NCI-H2171 treated with DMSO at 0.1 percent for 48 hours (cell line): Measurements from ENCODE around the gene ARHGAP27.
A peak's percentile ranks its signal among the peaks of the same experiment; 100 is the strongest.
"Not testable (repeated sequence)": the region's sequence is repeated elsewhere in the genome, so short reads cannot be mapped to it uniquely, and the experiment has no call there.

Experiments used
- DNase-seq: peaks from one replicate; lab custom pipeline; 2025; lab: John Stamatoyannopoulos, UW

The ARHGAP27 gene

DNA sequence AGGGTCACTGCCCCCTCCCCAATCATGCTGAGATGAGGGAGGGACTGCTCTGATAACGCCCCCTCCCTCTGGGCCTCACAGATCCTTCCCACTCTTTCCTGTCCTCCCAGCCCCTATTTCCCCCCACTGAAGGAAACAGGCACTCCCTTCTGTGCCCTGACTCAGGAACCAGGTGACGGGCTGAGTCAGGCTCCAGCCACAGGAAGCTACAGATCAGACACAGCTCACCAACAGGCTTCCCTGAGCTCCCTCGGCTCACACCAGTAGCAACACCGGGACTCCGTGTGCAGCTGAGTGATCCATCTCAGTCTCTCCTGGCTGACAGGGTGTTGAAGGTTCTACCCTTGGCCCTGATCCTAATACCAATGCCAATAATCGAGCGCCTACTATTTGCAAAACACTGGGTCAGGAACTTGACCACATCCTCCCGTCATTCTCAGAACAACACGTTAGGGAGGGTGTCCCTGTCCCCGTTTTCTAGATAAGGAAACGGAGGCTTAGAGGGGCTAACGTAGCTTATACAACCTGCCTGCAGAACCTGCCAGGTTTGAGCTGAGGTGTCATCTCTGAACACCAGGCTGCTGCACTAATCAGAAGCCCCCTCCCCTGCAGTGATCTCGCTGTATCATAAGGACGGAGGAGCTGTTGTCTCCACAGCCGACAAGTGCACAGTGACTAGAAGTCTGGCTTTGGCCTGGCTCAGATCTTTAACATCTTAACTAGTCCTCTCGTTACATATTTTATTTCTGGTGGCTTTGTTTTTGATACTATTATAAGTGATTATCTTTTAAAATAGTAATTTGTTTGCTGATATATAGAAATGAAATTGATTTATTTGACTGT, 13.5 kb upstream of the ARHGAP27 start:
- DNase-seq: not testable (repeated sequence)

GRCh38 chr17:45444856-45445820, 12.5 kb upstream of the ARHGAP27 start:
- not testable (repeated sequence) for DNase-seq

DNA sequence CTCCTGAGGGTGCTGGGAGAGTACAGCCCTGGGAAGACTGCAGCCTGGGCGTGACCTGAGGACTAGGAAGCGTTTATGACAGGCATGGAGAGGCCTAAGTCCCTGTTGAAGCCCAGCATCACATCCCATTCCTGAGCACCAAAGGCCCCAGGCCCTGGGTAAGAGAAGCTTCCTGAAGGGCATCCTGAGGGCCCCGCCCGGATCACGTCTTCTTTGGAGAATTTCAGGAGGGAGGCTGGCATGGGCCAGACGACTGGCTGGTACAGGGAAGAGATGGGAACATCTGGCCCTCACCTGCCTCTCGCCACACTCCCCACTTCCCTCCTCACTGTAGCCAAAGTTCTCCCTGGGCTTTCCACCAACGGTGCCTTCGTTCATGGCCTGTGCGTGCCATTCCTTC, 11.6 kb upstream of the ARHGAP27 start:
- DNase-seq: not testable (repeated sequence)

DNA sequence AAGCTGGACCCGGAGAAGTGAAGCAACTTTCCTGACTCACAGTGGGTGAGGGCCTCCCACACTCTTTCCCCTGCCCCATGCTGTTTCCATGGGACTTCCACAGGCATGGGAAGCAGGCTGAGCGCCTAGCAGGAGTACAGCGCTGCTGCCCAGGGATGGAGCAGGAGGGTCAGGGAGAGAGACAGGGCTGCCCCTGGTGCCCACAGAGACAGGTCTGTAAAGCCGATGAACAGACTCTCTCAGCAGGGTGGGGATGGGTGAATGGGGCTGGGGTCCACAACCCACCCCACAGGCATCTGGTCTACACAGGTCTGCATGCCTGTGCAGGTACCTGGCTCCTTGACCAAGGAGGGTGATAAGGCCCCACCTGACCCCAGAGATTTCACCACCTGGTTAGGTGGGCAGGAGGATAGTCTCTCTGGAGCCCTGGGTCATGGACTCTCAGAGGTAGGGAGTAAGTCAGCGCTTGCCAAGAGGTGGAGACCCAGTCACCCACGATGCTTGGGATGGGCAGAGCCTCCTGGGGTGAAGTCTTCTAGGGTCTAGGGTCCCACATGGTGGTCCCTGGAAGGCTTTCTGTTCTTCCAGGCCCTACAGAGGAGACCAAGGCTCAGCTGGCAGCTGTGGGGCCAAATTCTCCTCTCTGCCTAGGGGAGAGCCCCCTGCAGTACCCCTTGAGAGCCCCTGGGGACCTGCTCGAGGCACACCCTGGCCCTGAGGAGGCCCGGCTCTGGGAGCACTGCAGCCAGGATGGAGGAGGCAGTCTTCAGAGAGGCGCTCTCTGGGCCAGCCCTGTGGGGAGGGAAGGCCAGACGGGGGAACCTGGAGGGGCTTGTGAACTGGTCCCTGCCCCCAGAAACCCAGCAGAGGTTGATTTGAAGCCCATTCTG, 10.9 kb upstream of the ARHGAP27 start:
- not testable (repeated sequence) for DNase-seq

DNA sequence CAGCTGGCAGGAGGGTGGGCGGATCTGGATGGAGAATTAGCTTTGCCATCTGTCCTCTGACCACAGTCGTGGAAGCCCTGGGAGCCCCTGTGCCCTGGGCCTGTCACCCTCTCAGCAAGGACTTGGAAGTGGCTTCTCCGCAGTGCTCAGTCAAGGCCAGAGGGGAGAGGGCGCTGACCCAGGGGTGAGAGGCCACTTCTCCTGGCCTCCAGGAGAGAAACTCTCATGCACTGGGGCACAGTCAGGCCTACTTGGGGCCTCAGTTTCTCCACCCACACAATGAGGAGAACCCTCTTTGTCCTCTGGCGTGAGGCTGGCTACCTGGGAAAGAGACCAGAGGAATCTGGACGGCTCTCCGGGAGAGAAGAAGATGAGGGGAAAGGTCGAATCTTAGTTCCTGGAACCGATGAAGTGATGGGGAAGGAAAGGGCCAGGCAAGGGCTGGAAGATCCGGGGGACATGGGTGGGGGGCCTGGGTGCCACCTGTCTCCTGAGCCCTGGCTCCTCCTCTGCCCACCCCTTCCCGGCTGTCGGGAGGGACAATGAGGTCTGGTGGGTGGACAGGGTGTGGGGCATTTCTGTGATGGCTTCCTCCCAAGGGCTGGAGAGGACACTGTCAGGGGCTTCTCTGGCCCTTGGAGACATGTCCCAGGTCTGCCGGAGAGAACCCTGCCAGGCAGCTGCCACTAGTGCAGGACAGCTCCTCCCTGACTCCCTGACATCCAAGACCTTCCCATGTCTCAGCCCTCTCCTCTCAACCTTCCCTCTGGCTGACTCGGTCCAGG, 9.0 kb upstream of the ARHGAP27 start:
- no peak for DNase-seq

DNA sequence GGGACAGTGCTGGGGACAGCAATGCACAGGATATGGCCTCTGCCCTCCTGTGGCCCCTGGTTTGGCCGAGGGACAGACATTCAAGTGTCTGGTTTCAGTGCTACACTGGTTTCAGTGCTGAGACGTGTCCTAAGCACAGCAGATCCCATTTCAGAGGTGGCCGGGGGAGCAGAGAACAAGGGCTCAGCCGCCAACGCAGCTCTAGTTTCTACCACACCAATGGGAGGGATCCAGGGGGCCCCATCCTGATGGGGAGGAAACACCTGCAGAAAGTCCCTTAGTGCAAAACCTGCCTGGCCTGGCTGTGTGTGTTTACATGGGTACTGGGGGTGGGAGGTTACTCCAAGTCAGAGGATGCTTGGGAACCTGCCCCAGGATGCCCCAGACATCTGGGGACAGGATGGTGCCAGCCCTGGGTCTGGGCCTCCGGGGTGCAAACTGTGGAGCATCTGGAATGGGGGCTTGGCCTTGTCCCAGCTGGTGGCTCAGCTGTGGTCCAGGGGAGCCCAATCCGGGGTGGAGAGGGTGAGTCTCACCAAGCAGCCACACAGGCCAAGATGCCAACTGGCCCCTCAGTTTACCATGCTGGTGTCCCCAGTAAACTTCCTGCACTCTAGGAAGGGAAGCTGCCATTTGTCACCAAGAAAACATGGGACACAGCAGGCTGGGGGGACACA, 8.3 kb upstream of the ARHGAP27 start:
- not testable (repeated sequence) for DNase-seq

- DNase-seq: peak; percentile 32
Observed at GRCh38 chr17:45440161-45440778, 7.6 kb upstream of the ARHGAP27 start.

DNA sequence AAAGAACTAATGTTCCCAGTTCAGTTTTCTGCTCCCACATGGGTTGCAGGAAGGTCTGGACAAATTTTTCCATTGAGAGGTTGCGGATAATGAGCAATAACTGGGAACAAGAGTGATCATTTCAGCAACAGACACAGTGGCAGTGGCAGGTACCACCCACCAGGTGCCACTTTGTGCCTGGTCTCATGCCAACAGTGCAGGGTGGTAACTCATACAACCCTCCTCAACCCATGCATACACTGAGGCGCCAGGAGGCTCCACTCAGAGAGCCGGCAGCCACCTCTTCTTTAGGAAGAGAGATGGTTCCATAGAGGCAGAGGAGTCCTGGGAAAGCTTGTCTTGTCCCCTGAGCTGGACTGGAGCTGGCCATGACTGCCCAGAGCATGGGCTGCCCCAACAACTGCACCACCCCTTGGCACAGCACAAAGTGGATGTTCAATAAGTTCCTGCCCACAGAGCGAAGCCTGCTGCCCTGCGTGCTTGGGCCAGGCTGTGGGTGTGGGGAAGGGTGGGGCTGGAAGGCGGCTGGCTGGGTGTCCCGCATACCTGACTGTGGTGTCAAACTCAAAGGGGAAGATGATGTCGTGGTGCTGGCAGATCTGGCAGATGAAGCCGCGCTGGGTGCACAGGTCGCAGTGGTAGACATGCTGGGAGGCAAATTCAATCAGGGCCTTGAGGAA, 6.4 kb upstream of the ARHGAP27 start:
- DNase-seq: no peak

DNA sequence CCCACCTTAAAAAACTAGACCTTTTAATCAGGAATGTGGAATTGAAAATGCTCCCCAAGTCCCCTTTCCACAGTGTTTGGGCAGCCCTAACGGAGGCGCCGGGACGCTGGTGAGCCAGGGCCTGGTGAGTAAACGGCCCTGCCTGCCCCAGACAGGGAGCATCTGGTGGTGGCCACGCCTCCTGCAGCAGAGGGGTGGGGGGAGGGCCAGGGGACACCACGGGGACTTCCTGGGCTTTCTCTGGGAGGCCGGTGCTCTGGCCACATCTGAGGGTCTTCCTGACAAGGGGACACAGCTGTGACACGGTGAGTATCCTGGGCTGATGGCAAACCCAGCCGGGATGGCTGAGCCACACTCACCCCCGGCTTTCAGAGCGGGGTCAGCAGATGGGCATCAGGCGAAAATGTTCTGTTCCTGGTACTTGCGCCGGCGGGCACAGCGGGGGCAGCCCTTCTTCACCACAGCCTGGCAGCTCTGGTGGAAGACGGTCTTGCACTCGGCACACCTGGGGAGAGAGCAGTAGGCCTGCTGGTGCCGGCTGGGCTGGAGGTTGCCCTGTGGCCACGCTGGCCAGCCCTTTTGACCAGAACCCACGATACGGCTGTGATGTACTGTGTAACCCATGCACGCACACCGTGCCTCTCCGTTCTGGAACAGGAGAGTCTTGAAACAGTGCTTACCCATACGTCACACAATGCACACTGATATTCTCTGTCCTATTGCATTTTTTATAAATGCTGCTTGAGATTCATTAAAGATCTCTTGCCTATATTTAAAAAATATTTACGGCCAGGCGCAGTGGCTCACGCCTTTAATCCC, 5.0 kb upstream of the ARHGAP27 start:
- DNase-seq: no peak

GRCh38 chr17:45436625-45437464, 4.2 kb upstream of the ARHGAP27 start:
- no peak for DNase-seq

DNA sequence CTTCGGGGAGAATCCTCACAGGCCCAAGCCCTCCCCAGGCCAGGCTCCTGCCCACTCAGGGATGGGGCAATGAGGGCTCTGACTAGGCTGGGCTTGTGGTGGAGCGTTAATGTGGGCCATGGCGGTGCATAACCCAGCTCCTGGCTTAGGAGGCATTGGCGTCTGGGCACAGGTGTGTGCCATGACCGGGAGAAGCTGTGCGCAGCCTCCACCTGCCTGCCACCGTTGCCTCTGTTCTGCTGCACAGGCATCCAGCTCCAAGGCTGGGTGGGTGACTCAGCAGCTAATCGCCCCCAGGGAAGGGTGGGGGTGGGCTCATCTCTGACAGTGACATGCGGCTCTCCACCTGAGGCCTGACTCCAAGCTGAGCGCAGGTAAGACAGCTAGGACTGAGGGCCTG, 3.5 kb upstream of the ARHGAP27 start:
- no peak for DNase-seq

DNA sequence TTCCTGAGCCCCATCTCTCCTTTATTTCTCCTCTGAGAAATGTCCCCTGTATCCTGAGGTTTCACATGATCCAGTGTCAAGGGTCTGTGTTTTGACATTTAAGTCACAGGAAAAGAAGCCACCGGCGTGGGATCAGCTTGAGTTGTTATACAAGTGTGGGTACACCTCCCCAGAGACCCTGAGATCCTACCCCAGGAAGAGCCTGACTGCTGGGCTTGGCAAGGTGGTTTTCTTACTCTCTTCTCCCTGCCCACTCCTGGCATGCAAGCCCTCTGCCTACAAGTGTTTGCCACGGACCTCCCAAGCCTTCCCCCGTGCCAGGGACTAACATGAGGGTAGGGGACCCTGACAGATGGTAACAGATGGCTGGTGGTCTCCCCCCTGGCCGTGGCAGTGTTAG, 2.8 kb upstream of the ARHGAP27 start:
- no peak for DNase-seq

GRCh38 chr17:45433159-45433535, 477 bp upstream of the ARHGAP27 start:
- DNase-seq: no peak

DNA sequence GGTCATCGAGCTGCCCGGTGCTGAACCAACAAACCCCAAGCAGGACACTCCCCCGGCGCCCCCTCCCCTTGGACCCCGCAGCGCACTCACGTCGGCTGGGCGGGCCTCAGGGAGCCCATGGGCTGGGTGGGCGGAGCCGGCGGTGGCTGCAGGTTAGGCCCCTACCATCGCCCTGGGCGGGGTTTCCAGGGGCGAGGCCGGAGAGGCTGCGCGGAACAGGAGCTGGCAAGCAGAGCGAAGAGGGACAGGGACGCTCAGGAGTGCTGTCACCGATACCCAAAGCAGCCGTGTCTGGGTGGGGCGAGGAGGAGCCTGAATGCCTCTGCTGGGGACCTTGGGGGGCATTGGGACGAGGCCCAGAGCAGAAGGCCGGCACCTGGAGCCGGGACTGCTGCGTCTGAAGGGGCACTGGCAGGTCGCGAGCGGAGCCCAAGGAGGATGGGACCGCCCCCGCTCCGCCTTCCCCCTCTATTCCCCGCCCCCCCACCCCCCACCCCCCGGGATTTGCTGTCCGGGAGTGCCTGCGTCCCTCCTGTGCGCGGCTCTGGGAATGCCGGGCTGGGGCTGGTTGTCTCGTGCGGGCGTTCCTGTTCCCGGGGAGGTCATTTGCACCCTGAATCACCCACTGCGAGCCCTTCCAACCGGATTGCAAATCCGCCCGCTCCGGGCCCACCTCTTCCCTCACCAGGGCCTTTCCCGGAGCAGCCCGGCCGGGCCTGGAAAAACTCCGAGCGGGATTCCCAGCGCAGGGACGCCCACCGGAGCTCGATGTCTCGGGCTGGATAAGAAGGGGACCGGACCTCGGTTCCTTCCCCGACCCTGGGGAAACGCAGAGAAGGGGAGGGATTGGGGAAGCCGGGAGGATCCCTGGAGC, 902 bp downstream of the ARHGAP27 start:
- peak; percentile 78 for DNase-seq

DNA sequence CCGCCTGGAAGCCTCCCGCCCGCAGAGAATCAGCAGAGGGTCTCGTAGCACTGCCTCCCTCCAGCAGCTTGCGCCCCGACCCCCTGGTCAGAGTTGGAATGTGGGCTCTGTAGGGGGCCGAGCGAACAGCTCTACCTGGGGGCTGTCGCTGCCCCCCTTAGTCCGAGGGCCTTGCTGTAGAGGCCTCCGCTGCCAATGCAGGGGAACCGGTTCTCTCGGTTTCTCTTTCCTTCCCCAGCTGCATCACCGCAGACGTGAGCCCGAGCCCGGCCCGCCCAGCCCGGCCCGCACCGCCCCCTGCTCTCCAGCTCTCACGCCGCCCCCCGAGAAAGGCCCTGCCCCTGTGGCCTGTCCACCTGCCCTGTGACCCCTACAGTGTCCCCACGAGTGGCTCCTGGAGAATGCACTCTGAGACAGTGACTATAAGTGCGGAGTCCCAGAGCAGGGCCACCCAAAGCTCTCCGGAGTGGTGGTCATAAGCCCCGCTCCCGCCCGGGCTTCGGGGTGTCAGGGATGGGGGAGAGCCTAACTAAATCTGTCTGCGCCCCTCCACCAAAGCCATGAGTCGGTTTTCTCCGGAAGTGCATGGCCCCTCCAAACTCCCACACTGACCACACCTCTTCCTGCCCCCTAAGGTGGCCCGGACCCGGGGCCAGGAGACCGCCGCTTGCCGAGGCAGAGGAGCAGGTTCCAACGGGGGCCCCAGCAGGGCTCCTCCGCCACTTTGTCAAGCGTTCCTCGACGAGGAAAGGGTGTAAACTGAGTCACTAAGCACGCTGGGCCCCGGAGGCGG, 1.7 kb downstream of the ARHGAP27 start:
- no peak for DNase-seq
